Breast epithelium (tissue), 4 donors: ENCODE results near the gene SETD2. TPM values are rescaled to one million over a fixed set of nuclear protein-coding genes. Genes with fewer than 3 reads are reported as not detected.
"Not testable (repeated sequence)": the region's sequence is repeated elsewhere in the genome, so short reads cannot be mapped to it uniquely, and the experiment has no call there.

Experiments
- DNase-seq, 2 donors: peaks; one replicate each; pipeline ENCODE4 v3.0.0-alpha.2; 2019; ENCODE audit warnings: low spot score in 2 of 2
- H3K27ac ChIP-seq, 2 donors: fragments of 200-600 bp; sonication (generic) in 1 of 2; one replicate each; pipeline ENCODE4 v1.5.1; 2016 to 2019; ENCODE audit warnings: mild to moderate bottlenecking in 1 of 2
- H3K27me3 ChIP-seq, 2 donors: fragments of 200-600 bp; sonication (generic) in 1 of 2; one replicate each; pipeline versions ENCODE4 v1.5.1 to v1.6.0; 2017 to 2019; ENCODE audit warnings: control low read depth in 1 of 2, mild to moderate bottlenecking in 1 of 2
- H3K36me3 ChIP-seq: fragments of 200-600 bp; one replicate; pipeline ENCODE4 v1.5.1; 2019
- H3K4me1 ChIP-seq, 2 donors: fragments of 200-600 bp; sonication (generic); one replicate each; pipeline ENCODE4 v1.5.1; 2016 to 2019; ENCODE audit warnings: control low read depth in 1 of 2
- H3K4me3 ChIP-seq, 3 donors: fragments of 200-600 bp; sonication (generic); 1 replicate in 2 of 3; 2 replicates in 1 of 3; pipeline ENCODE4 v1.5.1; 2016 to 2019; ENCODE audit warnings: mild to moderate bottlenecking in 3 of 3, moderate library complexity in 2 of 3
- H3K9me3 ChIP-seq, 2 donors: fragments of 200-600 bp; sonication (generic) in 1 of 2; one replicate each; pipeline ENCODE4 v1.5.1; 2016 to 2019; ENCODE audit warnings: control low read depth in 1 of 2
- CTCF ChIP-seq, 3 donors: fragments of 450-650 bp; IDR thresholded peaks; one replicate each; pipeline ENCODE4 v1.5.1; 2016 to 2017; ENCODE audit warnings: antibody characterized with exemption in 3 of 3, mild to moderate bottlenecking in 3 of 3, moderate library complexity in 3 of 3
- POLR2A ChIP-seq: fragments of 450-650 bp; IDR thresholded peaks from one replicate; pipeline ENCODE4 v1.6.1; 2016; ENCODE audit warnings: antibody characterized with exemption, mild to moderate bottlenecking, moderate library complexity
- POLR2AphosphoS5 ChIP-seq, 3 donors: sonication (generic); formaldehyde crosslinking; IDR thresholded peaks; one replicate each; pipeline ENCODE4 v1.6.1; 2017; ENCODE audit warnings: antibody characterized with exemption in 3 of 3
- intact Hi-C: fragments of 100-400 bp; cut with DNase I; formaldehyde crosslinking; loops from one replicate; pipeline ENCODE4 v1.15.1; 2023; ENCODE audit warnings: low total_unique reads
- total RNA-seq, 3 donors: library from RNA; depleted of rRNA; stranded (reverse); fragments of >200 nt; gene quantifications; one replicate each; pipeline ENCODE4 v1.1.0, GENCODE V29; 2016

Gene SETD2
- total RNA-seq, 3 donors from 2014 or later: 59.8 to 87.8 (median 74.4) TPM

- no peak overlapping the region for H3K27ac ChIP-seq
- H3K36me3 ChIP-seq: peaks cover 7% of the 10 kb centered on the region
- H3K9me3 ChIP-seq: no peaks in the 10 kb centered on the region
- H3K4me1 ChIP-seq: no peaks in the 10 kb centered on the region
- intact Hi-C loops: no loop called here
- no peaks in the 10 kb centered on the region for H3K27me3 ChIP-seq
- DNase-seq: no peak
- no peak overlapping the region for H3K4me3 ChIP-seq
- TF ChIP-seq POLR2AphosphoS5 (IDR thresholded peaks at IDR 0.05): no peak
- no peak for TF ChIP-seq POLR2A
- TF ChIP-seq CTCF (IDR thresholded peaks at IDR 0.05): no peak
Observed at GRCh38 chr3:47083786-47084185, 80.1 kb downstream of the SETD2 start.

- Histone ChIP-seq H3K9me3 (no peaks in the 10 kb centered on the region), H3K36me3 (peaks cover 7% of the 10 kb centered on the region), H3K27ac (no peak overlapping the region), H3K27me3 (no peaks in the 10 kb centered on the region), H3K4me3 (no peak overlapping the region), H3K4me1 (no peaks in the 10 kb centered on the region)
- TF ChIP-seq POLR2AphosphoS5 (IDR thresholded peaks at IDR 0.05) (no peak), CTCF (IDR thresholded peaks at IDR 0.05) (no peak), POLR2A (no peak)
- intact Hi-C loops: no loop called here
- no peak for DNase-seq
Observed at GRCh38 chr3:47082519-47082918, 81.4 kb downstream of the SETD2 start.

- TF ChIP-seq POLR2A (no peak), POLR2AphosphoS5 (IDR thresholded peaks at IDR 0.05) (no peak), CTCF (IDR thresholded peaks at IDR 0.05) (no peak)
- no peak overlapping the region for H3K27ac ChIP-seq
- intact Hi-C loops: no loop called here
- no peak overlapping the region for H3K4me3 ChIP-seq
- peaks cover 7% of the 10 kb centered on the region for H3K36me3 ChIP-seq
- no peaks in the 10 kb centered on the region for H3K4me1 ChIP-seq
- no peak for DNase-seq
- no peaks in the 10 kb centered on the region for H3K27me3 ChIP-seq
- H3K9me3 ChIP-seq: no peaks in the 10 kb centered on the region
Observed at GRCh38 chr3:47079432-47079831, 84.5 kb downstream of the SETD2 start.

- no peak overlapping the region for H3K4me3 ChIP-seq
- H3K27ac ChIP-seq: no peak overlapping the region
- intact Hi-C loops: no loop called here
- no peak for DNase-seq
- no peaks in the 10 kb centered on the region for H3K36me3 ChIP-seq
- TF ChIP-seq CTCF (IDR thresholded peaks at IDR 0.05) (no peak), POLR2AphosphoS5 (IDR thresholded peaks at IDR 0.05) (no peak), POLR2A (no peak)
- H3K4me1 ChIP-seq: no peaks in the 10 kb centered on the region
- no peaks in the 10 kb centered on the region for H3K27me3 ChIP-seq
- H3K9me3 ChIP-seq: no peaks in the 10 kb centered on the region
Observed at GRCh38 chr3:47073685-47074084, 90.2 kb downstream of the SETD2 start.

- no peaks in the 10 kb centered on the region for H3K36me3 ChIP-seq
- H3K9me3 ChIP-seq: no peaks in the 10 kb centered on the region
- TF ChIP-seq CTCF (IDR thresholded peaks at IDR 0.05): no peak
- intact Hi-C loops: no loop called here
- H3K27me3 ChIP-seq: no peaks in the 10 kb centered on the region
- H3K4me1 ChIP-seq: no peaks in the 10 kb centered on the region
- no peak overlapping the region for H3K27ac ChIP-seq
- H3K4me3 ChIP-seq: no peak overlapping the region
- no peak for DNase-seq
Observed at GRCh38 chr3:47070770-47071169, 93.1 kb downstream of the SETD2 start.

GRCh38 chr3:47066259-47066658 is 97.7 kb downstream of the SETD2 start:
- H3K9me3 ChIP-seq, H3K27ac ChIP-seq, H3K4me3 ChIP-seq, H3K27me3 ChIP-seq, intact Hi-C loops, H3K4me1 ChIP-seq, H3K36me3 ChIP-seq, DNase-seq: not testable (repeated sequence)
